Ovary (tissue), 3 donors: ENCODE results near the gene MAGI1.

Source experiments
- EP300 ChIP-seq: sonication (generic); formaldehyde crosslinking; IDR thresholded peaks from one replicate; pipeline ENCODE4 v1.6.1; 2017; ENCODE audit warnings: antibody characterized with exemption
- POLR2A ChIP-seq: fragments of 450-650 bp; IDR thresholded peaks from one replicate; pipeline ENCODE4 v1.6.1; 2017; ENCODE audit warnings: antibody characterized with exemption, mild to moderate bottlenecking, moderate library complexity
- TF ChIP-seq, protein P1 (sequence below), 3 donors: fragments of 450-650 bp in 2 of 3; fragments of 200-600 bp in 1 of 3; IDR thresholded peaks; one replicate each; pipeline versions ENCODE4 v1.5.1 to v1.8.0; 2016 to 2022; ENCODE audit warnings: antibody characterized with exemption in 3 of 3, mild to moderate bottlenecking in 1 of 3
- donor health status: DM: no; HTN: no; CAD: no.

GRCh38 chr3:65385805-65386204, 652.9 kb downstream of the MAGI1 start:
- TF ChIP-seq, protein P1, sequence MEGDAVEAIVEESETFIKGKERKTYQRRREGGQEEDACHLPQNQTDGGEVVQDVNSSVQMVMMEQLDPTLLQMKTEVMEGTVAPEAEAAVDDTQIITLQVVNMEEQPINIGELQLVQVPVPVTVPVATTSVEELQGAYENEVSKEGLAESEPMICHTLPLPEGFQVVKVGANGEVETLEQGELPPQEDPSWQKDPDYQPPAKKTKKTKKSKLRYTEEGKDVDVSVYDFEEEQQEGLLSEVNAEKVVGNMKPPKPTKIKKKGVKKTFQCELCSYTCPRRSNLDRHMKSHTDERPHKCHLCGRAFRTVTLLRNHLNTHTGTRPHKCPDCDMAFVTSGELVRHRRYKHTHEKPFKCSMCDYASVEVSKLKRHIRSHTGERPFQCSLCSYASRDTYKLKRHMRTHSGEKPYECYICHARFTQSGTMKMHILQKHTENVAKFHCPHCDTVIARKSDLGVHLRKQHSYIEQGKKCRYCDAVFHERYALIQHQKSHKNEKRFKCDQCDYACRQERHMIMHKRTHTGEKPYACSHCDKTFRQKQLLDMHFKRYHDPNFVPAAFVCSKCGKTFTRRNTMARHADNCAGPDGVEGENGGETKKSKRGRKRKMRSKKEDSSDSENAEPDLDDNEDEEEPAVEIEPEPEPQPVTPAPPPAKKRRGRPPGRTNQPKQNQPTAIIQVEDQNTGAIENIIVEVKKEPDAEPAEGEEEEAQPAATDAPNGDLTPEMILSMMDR (IDR thresholded peaks at IDR 0.05), result no peak
- TF ChIP-seq POLR2A (no peak), EP300 (no peak)
